ENCODE data around the gene HCN1. TPM values are rescaled to one million over a fixed set of nuclear protein-coding genes. Genes with fewer than 3 reads are reported as not detected.

Gene HCN1
- polyA plus RNA-seq, 3 donors: not detected

- no peak overlapping the region for H3K4me2 ChIP-seq (replicated peaks; ENCODE audit: extremely low read depth, low read length, poor library complexity, severe bottlenecking)
- H2AFZ ChIP-seq (ENCODE audit: insufficient read depth, low read depth, low read length, poor library complexity, severe bottlenecking): no peak overlapping the region
- intact Hi-C loops (cut with micrococcal nuclease): no loop called here
- H3K27me3 ChIP-seq (ENCODE audit: control insufficient read depth in 2 of 2, insufficient read depth in 2 of 2, low read length in 2 of 2): no peaks in the 10 kb centered on the region
- Mint-ChIP-seq H3K27me3 (ENCODE audit: low read depth in 3 of 3) (no peaks in the 10 kb centered on the region), H3K36me3 (no peaks in the 10 kb centered on the region), H3K4me3 (no peak overlapping the region), H3K27ac (no peak overlapping the region), H3K4me1 (no peaks in the 10 kb centered on the region), H3K9me3 (peaks cover 0 to 2% (median 0%) of the 10 kb centered on the region in 7 donors)
- TF ChIP-seq CTCF (IDR thresholded peaks at IDR 0.05): no peak
- H3K27ac ChIP-seq (ENCODE audit: low read depth in 1 of 2, low read length in 2 of 2): no peak overlapping the region
- H4K20me1 ChIP-seq (ENCODE audit: insufficient read depth, low read length): no peaks in the 10 kb centered on the region
- no peak for DNase-seq
- WGBS (ENCODE audit: insufficient coverage): no CpG with 5 or more reads among the region's 2 CpGs
- no peaks in the 10 kb centered on the region for H3K79me2 ChIP-seq (ENCODE audit: insufficient read depth, low read length)
- no peak overlapping the region for H3K4me3 ChIP-seq (replicated peaks in 1 of 3; ENCODE audit: low read depth in 2 of 3, low read length in 3 of 3)
- H3K36me3 ChIP-seq (replicated peaks in 1 of 2; ENCODE audit: control insufficient read depth in 1 of 2, insufficient read depth in 2 of 2, low read length in 2 of 2): no peaks in the 10 kb centered on the region
- H3K9me3 ChIP-seq (replicated peaks in 1 of 2; ENCODE audit: control insufficient read depth in 1 of 2, insufficient read depth in 1 of 2, low read length in 2 of 2): peaks cover 0 to 4% of the 10 kb centered on the region in 2 donors
- H3K9ac ChIP-seq (ENCODE audit: insufficient read depth, low read length, poor library complexity, severe bottlenecking): no peak overlapping the region
- H3K4me1 ChIP-seq (ENCODE audit: control insufficient read depth in 1 of 2, insufficient read depth in 2 of 2, low read length in 2 of 2): no peaks in the 10 kb centered on the region
Measured at GRCh38 chr5:45274241-45274640, 421.9 kb downstream of the HCN1 start.

- H3K4me3 ChIP-seq (replicated peaks in 1 of 3; ENCODE audit: low read depth in 2 of 3, low read length in 3 of 3): no peak overlapping the region
- Mint-ChIP-seq H3K36me3 (no peaks in the 10 kb centered on the region), H3K9me3 (peaks cover 0 to 5% (median 2%) of the 10 kb centered on the region in 7 donors), H3K27me3 (ENCODE audit: low read depth in 3 of 3) (no peaks in the 10 kb centered on the region), H3K4me1 (no peaks in the 10 kb centered on the region), H3K27ac (no peak overlapping the region), H3K4me3 (no peak overlapping the region)
- no peaks in the 10 kb centered on the region for H3K27me3 ChIP-seq (ENCODE audit: control insufficient read depth in 2 of 2, insufficient read depth in 2 of 2, low read length in 2 of 2)
- TF ChIP-seq CTCF (IDR thresholded peaks at IDR 0.05): no peak
- peaks cover 0 to 3% of the 10 kb centered on the region in 2 donors for H3K9me3 ChIP-seq (replicated peaks in 1 of 2; ENCODE audit: control insufficient read depth in 1 of 2, insufficient read depth in 1 of 2, low read length in 2 of 2)
- H3K4me1 ChIP-seq (ENCODE audit: control insufficient read depth in 1 of 2, insufficient read depth in 2 of 2, low read length in 2 of 2): no peaks in the 10 kb centered on the region
- H3K4me2 ChIP-seq (replicated peaks; ENCODE audit: extremely low read depth, low read length, poor library complexity, severe bottlenecking): no peak overlapping the region
- intact Hi-C loops (cut with micrococcal nuclease): no loop called here
- DNase-seq: no peak
- no peak overlapping the region for H3K9ac ChIP-seq (ENCODE audit: insufficient read depth, low read length, poor library complexity, severe bottlenecking)
- H3K27ac ChIP-seq (ENCODE audit: low read depth in 1 of 2, low read length in 2 of 2): no peak overlapping the region
- H3K36me3 ChIP-seq (replicated peaks in 1 of 2; ENCODE audit: control insufficient read depth in 1 of 2, insufficient read depth in 2 of 2, low read length in 2 of 2): no peaks in the 10 kb centered on the region
- no peaks in the 10 kb centered on the region for H3K79me2 ChIP-seq (ENCODE audit: insufficient read depth, low read length)
- H4K20me1 ChIP-seq (ENCODE audit: insufficient read depth, low read length): no peaks in the 10 kb centered on the region
- WGBS (ENCODE audit: insufficient coverage): no CpG with 5 or more reads among the region's 1 CpG
- H2AFZ ChIP-seq (ENCODE audit: insufficient read depth, low read depth, low read length, poor library complexity, severe bottlenecking): no peak overlapping the region
Measured at GRCh38 chr5:45271626-45272025, 424.6 kb downstream of the HCN1 start.
